C4-2B (cell line): Measurements from ENCODE around the gene WNT5A.

Experiments used
- H3K27ac ChIP-seq: fragments of 450-650 bp; 2 replicates; pipeline ENCODE4 v1.5.1; 2017
- CTCF ChIP-seq: fragments of 450-650 bp; conservative IDR thresholded peaks from 2 replicates; pipeline ENCODE4 v1.5.1; 2017; ENCODE audit warnings: mild to moderate bottlenecking
- ZFX ChIP-seq: fragments of 450-650 bp; IDR thresholded peaks from 2 replicates; pipeline ENCODE4 v1.6.1; 2017

Gene WNT5A

DNA sequence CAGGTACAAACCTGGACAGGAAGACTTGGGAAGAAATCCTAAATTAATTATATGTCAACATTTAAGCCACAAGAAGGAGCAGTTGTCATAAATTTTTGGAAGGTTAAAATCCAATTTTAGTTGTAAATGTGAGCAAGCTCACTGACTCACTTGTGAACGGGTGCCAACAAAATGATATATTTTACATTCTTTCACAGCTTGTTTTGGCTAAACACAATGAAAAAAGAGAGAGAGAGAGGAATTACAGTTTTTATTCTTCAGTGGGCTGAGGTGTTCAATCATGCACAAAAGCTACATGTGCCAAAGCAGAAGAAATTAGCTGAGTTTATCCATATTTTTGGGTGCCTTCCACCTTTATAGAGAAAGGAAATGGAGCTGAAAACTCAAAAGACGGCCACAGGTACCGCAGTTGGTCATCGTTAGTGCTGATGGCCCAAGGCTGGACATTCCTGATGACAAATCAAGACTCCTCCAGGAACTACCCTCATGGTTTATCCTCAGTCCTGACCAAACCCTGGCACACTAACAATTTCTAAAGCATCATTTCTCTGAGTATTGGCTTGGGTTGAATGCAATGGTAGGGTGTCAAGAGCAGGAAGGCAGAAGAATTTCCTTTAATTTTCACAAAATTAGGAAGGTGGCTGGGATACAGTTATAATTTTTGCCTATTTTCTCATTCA, 37.6 kb upstream of the WNT5A start:
- TF ChIP-seq CTCF (no peak), ZFX (no peak)
- no peak overlapping the region for H3K27ac ChIP-seq

DNA sequence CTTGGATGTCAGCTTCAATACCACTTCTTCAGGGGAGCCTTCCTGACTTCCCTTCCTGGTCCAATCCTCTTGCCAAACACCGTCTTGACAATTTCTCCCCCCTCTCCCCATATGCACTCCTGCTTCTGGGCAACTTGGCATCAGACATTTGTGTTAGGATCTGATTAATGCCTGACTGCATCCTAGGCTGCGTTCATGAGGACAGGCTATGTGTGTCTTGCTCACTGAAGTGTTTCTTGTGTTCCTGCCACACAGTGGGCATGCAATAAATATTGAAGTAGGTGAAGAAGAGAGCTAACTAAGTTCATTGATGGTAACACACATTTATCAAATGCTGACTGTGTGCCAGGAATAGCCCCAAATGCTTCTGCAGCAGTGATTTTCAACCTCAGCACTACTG, 36.4 kb upstream of the WNT5A start:
- no peak for TF ChIP-seq ZFX
- H3K27ac ChIP-seq, result no peak overlapping the region

DNA sequence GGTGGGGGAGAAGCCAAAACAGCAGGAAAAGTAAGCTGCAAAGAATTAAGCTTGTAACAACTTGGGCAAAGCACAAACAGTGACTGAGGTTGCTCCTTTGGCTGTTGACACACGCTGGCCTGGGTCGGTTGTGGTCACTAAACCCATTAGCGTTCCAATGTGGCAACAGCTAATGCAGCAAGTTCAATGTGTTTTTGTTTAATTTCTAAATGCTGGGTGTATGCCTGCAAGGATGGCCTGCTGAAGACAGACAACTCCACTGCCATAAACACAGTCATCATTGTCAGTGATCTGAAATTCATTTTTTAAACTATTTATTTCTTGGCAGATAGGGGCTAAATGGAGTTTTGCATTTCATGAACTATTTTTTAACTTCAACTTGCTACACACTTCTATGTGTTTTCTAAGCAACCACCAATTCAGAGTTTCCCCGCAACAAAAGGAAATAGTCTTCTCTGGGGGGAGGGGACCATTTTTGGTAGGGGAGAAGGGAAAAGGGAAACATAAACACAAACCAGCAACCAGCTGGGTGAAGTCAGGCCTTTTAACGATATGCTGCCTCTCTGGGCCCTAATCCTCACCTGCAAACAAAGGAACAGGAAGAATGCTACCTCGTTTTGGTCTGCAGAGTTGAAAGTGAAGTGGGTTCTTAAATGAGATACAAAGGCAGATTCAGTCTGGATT, 34.8 kb upstream of the WNT5A start:
- no peak overlapping the region for H3K27ac ChIP-seq
- no peak for TF ChIP-seq ZFX
- no peak for TF ChIP-seq CTCF

- no peak for TF ChIP-seq CTCF
- no peak for TF ChIP-seq ZFX
- no peak overlapping the region for H3K27ac ChIP-seq
These were observed 34.1 kb upstream of the WNT5A start for GRCh38 chr3:55521064-55521737.

DNA sequence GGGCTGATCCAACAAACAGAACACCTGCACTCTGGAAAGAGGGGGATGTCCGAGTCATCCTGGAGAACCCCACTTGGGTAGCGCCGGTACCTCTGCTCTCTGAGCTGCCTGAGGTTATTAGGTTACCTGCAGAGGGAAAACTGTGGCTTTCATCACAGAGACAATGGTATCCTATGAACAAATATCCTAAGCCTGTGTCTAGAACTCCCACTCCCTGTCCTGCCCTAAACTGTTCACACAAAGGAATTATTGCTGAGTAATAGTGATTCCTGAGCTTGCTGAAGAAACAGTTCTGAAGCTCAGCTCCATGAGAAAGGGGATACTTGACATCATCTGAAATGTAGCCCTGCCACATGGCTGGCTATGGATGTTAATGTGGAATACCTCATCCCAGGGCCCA, 31.9 kb upstream of the WNT5A start:
- no peak overlapping the region for H3K27ac ChIP-seq
- TF ChIP-seq CTCF (no peak), ZFX (no peak)

- H3K27ac ChIP-seq, result no peak overlapping the region
- TF ChIP-seq ZFX (no peak), CTCF (no peak; the same call in 1 of the 2 replicates)
These were observed 31.3 kb upstream of the WNT5A start for GRCh38 chr3:55518451-55518850.

GRCh38 chr3:55516392-55517030, 29.4 kb upstream of the WNT5A start:
- no peak for TF ChIP-seq CTCF
- no peak for TF ChIP-seq ZFX
- no peak overlapping the region for H3K27ac ChIP-seq
